HUES48 (cell line): ENCODE measurements around the gene SHC3.

Experiments
- H3K27ac ChIP-seq: one replicate; pipeline ENCODE4 v1.7.0; 2013; ENCODE audit warnings: low read depth, low read length, inconsistent platforms
- H3K27me3 ChIP-seq: 2 replicates; pipeline ENCODE4 v1.6.1; 2013; ENCODE audit warnings: mild to moderate bottlenecking, low read length; ENCODE audit not compliant: control insufficient read depth, insufficient read depth
- H3K36me3 ChIP-seq: 2 replicates; pipeline ENCODE4 v1.6.1; 2013; ENCODE audit warnings: low read length; ENCODE audit not compliant: control insufficient read depth, insufficient read depth
- H3K4me1 ChIP-seq: 2 replicates; pipeline ENCODE4 v1.6.1; 2013; ENCODE audit warnings: mild to moderate bottlenecking, low read length; ENCODE audit not compliant: control insufficient read depth, insufficient read depth
- H3K4me3 ChIP-seq: 2 replicates; pipeline ENCODE4 v1.5.1; 2013; ENCODE audit warnings: mild to moderate bottlenecking, low read depth, low read length
- H3K9ac ChIP-seq: 2 replicates; pipeline ENCODE4 v1.6.1; 2013; ENCODE audit warnings: mild to moderate bottlenecking, low read depth, low read length, moderate library complexity
- H3K9me3 ChIP-seq: 2 replicates; pipeline ENCODE4 v1.6.1; 2013; ENCODE audit warnings: low read length; ENCODE audit not compliant: control insufficient read depth, insufficient read depth

The SHC3 gene

DNA sequence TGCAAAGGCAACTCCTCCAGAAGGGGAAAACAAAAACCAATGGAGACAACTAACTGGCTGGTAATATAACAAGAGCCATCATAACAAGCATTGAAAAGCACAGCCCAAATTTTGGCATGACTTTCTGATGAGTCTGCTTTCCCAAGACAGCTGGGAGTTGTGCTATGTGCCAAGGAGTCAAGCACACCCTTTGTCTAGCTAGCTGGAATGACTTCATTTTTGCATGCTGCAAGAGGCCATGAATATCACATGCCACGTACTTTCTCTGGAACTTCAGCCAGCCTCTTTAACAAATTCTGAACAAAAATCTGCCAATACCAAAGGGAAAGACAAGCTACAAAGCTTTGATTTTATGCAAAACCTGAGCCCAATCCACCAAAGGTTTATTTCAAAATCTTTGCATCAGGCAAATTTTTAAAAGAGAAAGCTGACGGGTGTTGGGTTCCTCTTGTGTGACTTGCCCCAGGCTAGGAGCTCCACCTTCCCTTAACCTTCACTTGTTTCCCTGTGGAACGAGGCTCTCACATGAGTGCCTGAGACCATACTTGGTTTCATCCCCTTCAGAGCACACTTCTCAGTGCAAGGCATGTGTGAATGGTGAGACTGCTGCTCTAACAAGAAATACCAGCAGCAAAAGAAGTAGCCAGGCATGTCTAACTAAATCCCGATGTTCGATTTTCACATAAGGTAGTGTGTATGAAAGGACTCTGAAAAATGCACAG lies 140.1 kb downstream of the SHC3 start:
- H3K4me1 ChIP-seq = no peaks in the 10 kb centered on the region
- no peak overlapping the region for H3K4me3 ChIP-seq
- no peaks in the 10 kb centered on the region for H3K27me3 ChIP-seq
- no peak overlapping the region for H3K27ac ChIP-seq
- H3K9ac ChIP-seq = no peak overlapping the region
- H3K9me3 ChIP-seq = no peaks in the 10 kb centered on the region
- H3K36me3 ChIP-seq = no peaks in the 10 kb centered on the region

DNA sequence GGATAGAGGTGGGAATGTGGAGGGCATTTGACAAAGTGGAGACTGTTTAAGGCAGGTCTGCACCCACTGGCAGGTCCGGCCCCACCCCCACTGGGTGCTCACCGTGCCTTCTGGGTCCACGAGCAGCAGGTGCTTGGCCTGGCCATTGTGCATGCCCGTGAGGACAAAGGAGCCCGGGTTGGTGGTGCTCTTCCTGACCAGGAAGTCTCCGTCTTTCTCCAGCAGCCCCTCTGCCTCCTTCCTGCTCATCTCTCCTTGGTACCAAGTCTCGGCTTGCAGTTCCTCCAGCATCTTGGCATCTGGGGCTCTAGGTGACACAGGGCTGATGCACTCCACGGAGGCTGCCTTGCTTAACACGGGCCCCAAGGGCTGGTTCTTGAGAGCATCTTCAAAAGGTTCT lies 140.7 kb downstream of the SHC3 start:
- Histone ChIP-seq H3K27me3 (no peaks in the 10 kb centered on the region), H3K27ac (no peak overlapping the region), H3K4me3 (no peak overlapping the region)

DNA sequence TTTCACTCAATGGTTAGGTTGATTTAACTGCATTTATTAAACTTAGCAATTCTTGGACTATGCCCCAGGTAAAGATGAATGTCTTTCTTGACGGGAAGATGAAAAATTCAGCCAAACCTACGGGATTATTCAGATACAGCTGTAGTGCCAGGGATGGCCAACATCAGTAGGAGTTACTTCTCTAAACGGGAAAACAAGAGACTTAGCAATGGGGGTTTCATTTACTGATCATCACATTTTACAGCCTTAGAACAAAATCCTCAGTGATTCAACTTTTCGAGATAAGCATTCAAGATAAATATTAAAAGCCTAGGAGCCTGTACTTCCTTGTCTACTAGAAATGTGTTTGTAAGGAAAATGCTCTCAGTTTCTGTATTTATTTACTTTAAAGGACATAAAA lies 141.3 kb downstream of the SHC3 start:
- no peak overlapping the region for H3K9ac ChIP-seq
- no peak overlapping the region for H3K4me3 ChIP-seq
- no peaks in the 10 kb centered on the region for H3K4me1 ChIP-seq
- no peaks in the 10 kb centered on the region for H3K27me3 ChIP-seq
- H3K27ac ChIP-seq = no peak overlapping the region
- no peaks in the 10 kb centered on the region for H3K9me3 ChIP-seq
- no peaks in the 10 kb centered on the region for H3K36me3 ChIP-seq

More for the DNA sequence above, 140.7 kb downstream of the SHC3 start:
- H3K9ac ChIP-seq = no peak overlapping the region
- H3K4me1 ChIP-seq = no peaks in the 10 kb centered on the region
- no peaks in the 10 kb centered on the region for H3K9me3 ChIP-seq
- no peaks in the 10 kb centered on the region for H3K36me3 ChIP-seq

DNA sequence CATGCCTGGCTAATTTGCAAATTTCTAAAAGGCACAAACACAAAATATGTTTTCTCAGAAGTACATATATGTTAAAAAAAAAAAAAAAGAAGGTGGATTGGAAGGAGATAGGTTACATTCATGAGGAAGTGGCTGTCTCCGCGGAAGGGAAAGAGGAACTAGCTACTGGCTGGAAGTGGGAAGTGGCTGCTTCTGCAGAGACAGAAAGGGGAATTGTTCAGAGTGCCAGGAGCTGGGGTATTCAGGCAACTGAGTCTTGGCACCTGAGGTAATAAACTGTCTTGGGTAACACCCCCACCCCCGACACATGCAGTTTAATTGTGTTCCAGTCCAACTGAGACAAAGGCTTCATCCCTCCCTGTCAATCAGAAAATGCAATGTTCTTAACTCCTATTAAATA lies 141.7 kb downstream of the SHC3 start:
- Histone ChIP-seq H3K27ac (no peak overlapping the region), H3K4me1 (no peaks in the 10 kb centered on the region), H3K36me3 (no peaks in the 10 kb centered on the region), H3K27me3 (no peaks in the 10 kb centered on the region), H3K9me3 (no peaks in the 10 kb centered on the region), H3K4me3 (no peak overlapping the region), H3K9ac (no peak overlapping the region)

DNA sequence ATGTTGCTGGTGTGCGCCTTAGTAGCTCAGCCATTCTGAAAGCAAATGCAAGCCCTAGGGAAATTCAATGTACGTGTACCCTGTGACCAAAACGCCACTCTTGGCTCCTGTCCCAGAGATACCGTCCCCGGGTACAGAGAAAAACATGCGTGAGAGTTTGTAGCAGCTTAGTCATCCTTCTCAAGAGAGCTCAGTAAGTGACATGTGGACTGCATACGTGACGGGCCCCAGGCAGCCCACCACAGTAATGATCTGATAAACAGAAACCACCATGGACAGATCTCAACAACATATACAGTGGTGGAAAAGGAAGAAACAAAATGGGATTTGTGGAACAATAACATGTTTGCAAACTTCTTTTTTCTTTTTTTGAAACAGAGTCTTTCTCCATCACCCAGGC lies 142.2 kb downstream of the SHC3 start:
- Histone ChIP-seq H3K9ac (no peak overlapping the region), H3K4me3 (no peak overlapping the region), H3K27ac (no peak overlapping the region), H3K4me1 (no peaks in the 10 kb centered on the region), H3K9me3 (no peaks in the 10 kb centered on the region), H3K27me3 (no peaks in the 10 kb centered on the region), H3K36me3 (no peaks in the 10 kb centered on the region)

DNA sequence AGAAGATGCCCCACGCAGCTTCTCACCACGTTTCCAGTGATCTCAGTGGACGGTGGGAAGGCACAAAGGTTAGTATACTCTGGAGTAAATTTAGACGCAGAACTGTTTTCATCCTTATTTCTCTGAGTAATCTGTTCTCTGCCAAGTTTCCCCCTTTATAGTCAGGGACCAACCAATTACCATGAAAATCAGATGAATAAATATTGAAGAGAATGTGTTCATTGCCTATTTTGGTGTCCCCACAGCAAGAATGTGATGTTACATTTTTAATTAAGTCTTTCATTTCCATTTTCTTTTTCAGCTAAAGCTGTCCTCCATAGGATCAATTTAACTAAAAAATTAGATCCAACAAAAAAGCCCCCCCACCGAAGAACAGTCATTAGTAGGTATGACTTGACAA lies 146.0 kb downstream of the SHC3 start:
- Histone ChIP-seq H3K27me3 (no peaks in the 10 kb centered on the region), H3K4me1 (no peaks in the 10 kb centered on the region), H3K4me3 (no peak overlapping the region), H3K9ac (no peak overlapping the region), H3K27ac (no peak overlapping the region), H3K36me3 (no peaks in the 10 kb centered on the region), H3K9me3 (no peaks in the 10 kb centered on the region)

DNA sequence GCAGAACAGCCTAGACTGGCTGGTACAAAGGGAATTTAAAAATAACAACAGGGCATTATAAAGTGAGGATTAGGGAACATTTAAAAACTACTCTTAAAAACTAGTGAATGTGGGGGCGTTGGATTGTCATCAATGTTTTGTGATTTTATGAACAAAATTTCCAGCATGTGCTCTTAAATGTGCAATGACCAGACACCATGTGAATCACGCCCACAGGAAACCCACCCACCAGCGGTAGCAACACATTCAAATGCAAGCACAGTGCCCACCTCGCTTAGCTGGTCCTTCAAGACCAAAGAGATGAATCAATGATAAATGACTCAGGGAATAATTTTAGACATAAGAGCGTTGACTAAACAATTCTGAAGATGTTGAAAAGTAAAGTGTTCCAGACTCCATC lies 146.4 kb downstream of the SHC3 start:
- Histone ChIP-seq H3K9ac (no peak overlapping the region), H3K36me3 (no peaks in the 10 kb centered on the region), H3K9me3 (no peaks in the 10 kb centered on the region), H3K4me3 (no peak overlapping the region), H3K4me1 (no peaks in the 10 kb centered on the region), H3K27ac (no peak overlapping the region), H3K27me3 (no peaks in the 10 kb centered on the region)

DNA sequence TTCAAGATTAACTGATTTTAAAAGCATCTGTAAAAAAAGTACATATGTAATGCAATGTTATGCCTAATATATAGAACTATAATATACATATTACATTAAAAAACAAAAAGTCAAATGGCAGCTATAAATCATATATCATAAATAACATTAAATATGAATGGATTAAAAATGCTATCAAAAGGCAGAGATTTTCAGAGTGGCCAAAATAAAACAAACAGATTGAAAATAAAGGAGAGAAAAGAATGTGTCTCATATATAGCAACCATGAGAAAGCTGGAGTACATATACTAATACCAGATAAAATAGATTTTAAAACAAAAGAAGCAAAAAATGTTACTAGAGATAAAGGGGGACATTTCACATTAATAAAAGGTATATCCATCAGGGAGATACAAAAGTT lies 148.8 kb downstream of the SHC3 start:
- Histone ChIP-seq H3K4me3 (no peak overlapping the region), H3K4me1 (no peaks in the 10 kb centered on the region), H3K27ac (no peak overlapping the region), H3K36me3 (no peaks in the 10 kb centered on the region), H3K9me3 (no peaks in the 10 kb centered on the region), H3K27me3 (no peaks in the 10 kb centered on the region), H3K9ac (no peak overlapping the region)

DNA sequence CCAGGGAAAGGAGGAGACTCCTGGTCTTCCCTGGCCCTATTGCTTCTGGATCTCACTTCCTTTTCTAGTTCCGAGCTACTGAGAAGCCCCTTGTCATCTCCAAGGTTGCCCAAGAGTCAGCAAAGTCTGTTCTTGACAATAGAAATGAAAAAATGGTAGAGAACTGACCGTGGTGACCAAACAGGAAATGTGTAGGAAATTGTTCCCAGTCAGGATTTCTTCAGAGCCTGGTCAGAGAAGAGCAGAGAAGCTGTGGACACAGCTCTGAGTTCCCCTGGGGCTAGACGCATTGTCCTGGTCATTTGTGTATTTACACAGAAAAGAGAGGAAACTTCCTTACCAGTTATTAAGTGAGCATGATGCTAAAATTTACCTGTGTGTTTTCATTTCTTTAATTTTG lies 151.7 kb downstream of the SHC3 start:
- Histone ChIP-seq H3K36me3 (no peaks in the 10 kb centered on the region), H3K4me3 (no peak overlapping the region), H3K27ac (no peak overlapping the region)

DNA sequence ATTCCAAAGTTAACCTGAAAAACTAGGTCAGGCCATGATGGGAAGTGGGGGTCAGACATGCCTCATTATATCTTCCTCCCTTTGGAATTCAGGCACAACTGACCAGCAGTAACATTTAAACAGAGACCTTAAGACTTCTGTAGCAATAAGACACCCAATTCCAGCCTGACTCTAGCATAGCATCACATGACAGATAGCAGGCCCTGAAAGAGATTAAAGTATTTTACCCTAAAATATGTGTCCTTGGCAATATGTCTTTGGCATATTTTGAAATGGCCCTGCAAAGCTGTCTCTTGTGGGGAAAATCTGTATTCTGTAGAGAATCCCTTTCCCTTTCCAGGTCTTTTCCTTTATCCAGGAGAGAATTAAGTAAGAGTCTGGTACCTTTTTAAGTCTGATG lies 153.1 kb downstream of the SHC3 start:
- no peak overlapping the region for H3K27ac ChIP-seq
- no peak overlapping the region for H3K9ac ChIP-seq
- H3K4me1 ChIP-seq = peaks cover 9% of the 10 kb centered on the region; the same call in 1 of the 2 replicates
- no peak overlapping the region for H3K4me3 ChIP-seq
- H3K36me3 ChIP-seq = no peaks in the 10 kb centered on the region
- no peaks in the 10 kb centered on the region for H3K27me3 ChIP-seq
- H3K9me3 ChIP-seq = no peaks in the 10 kb centered on the region

More for the DNA sequence above, 151.7 kb downstream of the SHC3 start:
- H3K27me3 ChIP-seq = no peaks in the 10 kb centered on the region
- no peak overlapping the region for H3K9ac ChIP-seq
- peaks cover 6% of the 10 kb centered on the region; the same call in 1 of the 2 replicates for H3K4me1 ChIP-seq
- H3K9me3 ChIP-seq = no peaks in the 10 kb centered on the region

DNA sequence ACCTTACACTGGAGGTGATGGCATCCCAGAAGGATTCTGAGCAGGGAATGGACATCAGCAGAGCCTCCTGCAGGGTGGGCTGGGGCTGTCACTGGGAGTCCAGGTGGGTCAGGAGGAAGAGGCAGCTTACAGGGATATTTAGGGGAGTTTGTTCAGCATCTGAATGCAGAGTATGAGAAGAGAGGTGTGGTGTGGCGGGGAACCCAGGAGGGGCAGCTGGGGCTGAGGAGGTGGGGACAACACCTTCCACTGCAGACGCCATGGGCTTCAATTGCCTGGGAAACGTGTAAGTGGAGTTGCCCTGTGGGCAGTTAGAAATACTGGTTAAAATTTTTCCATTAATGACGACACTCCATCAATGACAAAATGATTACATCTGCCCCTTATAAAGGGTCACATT lies 153.9 kb downstream of the SHC3 start:
- no peaks in the 10 kb centered on the region for H3K36me3 ChIP-seq
- peaks cover 9% of the 10 kb centered on the region; the same call in 1 of the 2 replicates for H3K4me1 ChIP-seq
- no peaks in the 10 kb centered on the region for H3K27me3 ChIP-seq
- H3K9me3 ChIP-seq = no peaks in the 10 kb centered on the region
- H3K27ac ChIP-seq = no peak overlapping the region
- no peak overlapping the region for H3K4me3 ChIP-seq
- no peak overlapping the region for H3K9ac ChIP-seq
